Measurements from ENCODE around the gene NPBWR2.
"Not testable (repeated sequence)": the region's sequence is repeated elsewhere in the genome, so short reads cannot be mapped to it uniquely, and the experiment has no call there.

The NPBWR2 gene

GRCh38 chr20:64143018-64143801, 35.8 kb upstream of the NPBWR2 start:
- DNase-seq, result no peak

GRCh38 chr20:64142590-64142989, 35.2 kb upstream of the NPBWR2 start:
- DNase-seq, result no peak

GRCh38 chr20:64140956-64141355, 33.6 kb upstream of the NPBWR2 start:
- no peak for DNase-seq

GRCh38 chr20:64140061-64140931, 32.9 kb upstream of the NPBWR2 start:
- DNase-seq, result no peak

- no peak for DNase-seq
These were observed 32.1 kb upstream of the NPBWR2 start for GRCh38 chr20:64139199-64140060.

- no peak for DNase-seq
These were observed 31.0 kb upstream of the NPBWR2 start for GRCh38 chr20:64138276-64138815.

- no peak for DNase-seq
These were observed 30.2 kb upstream of the NPBWR2 start for GRCh38 chr20:64137598-64138031.

- DNase-seq, result no peak
These were observed 28.8 kb upstream of the NPBWR2 start for GRCh38 chr20:64136004-64136710.

GRCh38 chr20:64134744-64135143, 27.4 kb upstream of the NPBWR2 start:
- not testable (repeated sequence) for DNase-seq

GRCh38 chr20:64133951-64134407, 26.6 kb upstream of the NPBWR2 start:
- no peak for DNase-seq

- DNase-seq, result peak; percentile 13
These were observed 24.0 kb upstream of the NPBWR2 start for GRCh38 chr20:64131406-64131805.

- no peak for DNase-seq
These were observed 23.5 kb upstream of the NPBWR2 start for GRCh38 chr20:64130876-64131275.

- DNase-seq, result no peak
These were observed 22.9 kb upstream of the NPBWR2 start for GRCh38 chr20:64130271-64130670.

GRCh38 chr20:64129146-64129782, 21.9 kb upstream of the NPBWR2 start:
- no peak for DNase-seq

GRCh38 chr20:64123517-64123916, 16.2 kb upstream of the NPBWR2 start:
- not testable (repeated sequence) for DNase-seq

GRCh38 chr20:64122927-64123326, 15.6 kb upstream of the NPBWR2 start:
- DNase-seq, result not testable (repeated sequence)

GRCh38 chr20:64121586-64121985, 14.2 kb upstream of the NPBWR2 start:
- DNase-seq, result no peak

GRCh38 chr20:64119681-64120341, 12.4 kb upstream of the NPBWR2 start:
- no peak for DNase-seq

GRCh38 chr20:64119301-64119680, 11.9 kb upstream of the NPBWR2 start:
- DNase-seq, result no peak

- not testable (repeated sequence) for DNase-seq
These were observed 10.0 kb upstream of the NPBWR2 start for GRCh38 chr20:64117432-64117777.
